Vein endothelial cell (primary cell): ENCODE results near the gene TRMU. TPM values are rescaled to one million over a fixed set of nuclear protein-coding genes. Genes with fewer than 3 reads are reported as not detected.

Experiments used
- total RNA-seq: library from RNA; depleted of rRNA; stranded (reverse); fragments of >200 nt; gene quantifications from 2 replicates; pipeline ENCODE4 v1.2.3, GENCODE V29; 2012

TRMU gene, protein sequence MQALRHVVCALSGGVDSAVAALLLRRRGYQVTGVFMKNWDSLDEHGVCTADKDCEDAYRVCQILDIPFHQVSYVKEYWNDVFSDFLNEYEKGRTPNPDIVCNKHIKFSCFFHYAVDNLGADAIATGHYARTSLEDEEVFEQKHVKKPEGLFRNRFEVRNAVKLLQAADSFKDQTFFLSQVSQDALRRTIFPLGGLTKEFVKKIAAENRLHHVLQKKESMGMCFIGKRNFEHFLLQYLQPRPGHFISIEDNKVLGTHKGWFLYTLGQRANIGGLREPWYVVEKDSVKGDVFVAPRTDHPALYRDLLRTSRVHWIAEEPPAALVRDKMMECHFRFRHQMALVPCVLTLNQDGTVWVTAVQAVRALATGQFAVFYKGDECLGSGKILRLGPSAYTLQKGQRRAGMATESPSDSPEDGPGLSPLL
- total RNA-seq: 28.4 and 29.6 TPM in 2 replicates

DNA sequence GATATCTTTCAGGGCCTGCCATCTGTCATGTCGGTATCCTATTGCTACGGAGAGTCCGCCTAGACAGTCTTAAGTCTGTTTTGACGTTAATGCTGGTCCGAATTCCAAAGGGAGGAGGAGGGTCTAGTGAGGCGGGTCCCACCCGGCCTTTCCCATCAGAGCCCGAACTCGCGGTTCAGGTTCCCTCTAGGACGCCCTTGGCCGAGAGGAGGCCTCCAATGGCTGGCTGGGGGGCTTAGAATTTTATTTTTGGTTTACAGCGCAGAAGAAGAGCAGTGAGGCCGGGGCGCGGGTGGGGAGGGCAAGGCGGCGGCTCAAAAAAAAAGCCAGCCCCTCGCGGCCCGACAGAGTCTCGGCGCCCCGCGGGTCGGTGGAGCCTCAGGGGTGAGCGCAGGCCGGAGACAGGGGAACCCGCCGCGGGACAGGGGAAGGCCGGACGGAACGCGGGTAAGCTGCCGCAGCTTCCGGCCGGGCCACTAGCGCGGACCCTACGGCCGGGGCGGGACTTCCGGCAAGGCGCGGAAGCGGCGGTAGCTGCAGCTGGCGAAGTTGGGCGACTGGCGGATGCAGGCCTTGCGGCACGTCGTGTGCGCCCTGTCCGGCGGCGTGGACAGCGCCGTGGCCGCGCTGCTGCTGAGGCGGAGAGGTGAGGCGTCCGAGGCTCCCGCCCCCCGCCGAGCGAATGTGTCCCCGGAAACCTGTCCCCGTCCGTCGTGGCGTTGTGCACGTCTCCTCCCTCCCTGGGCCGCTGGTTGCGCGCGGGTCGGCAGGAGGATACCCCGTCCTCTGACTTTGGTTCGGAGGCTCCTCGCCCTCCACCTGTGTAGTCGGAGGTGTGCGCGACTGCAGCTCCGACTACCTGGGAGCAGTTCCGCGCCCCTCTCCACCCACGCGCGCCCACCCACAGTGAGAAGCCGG, at the start of gene TRMU:
TRMU (plus strand) TSS at position 514 of the 918 bp plus-strand sequence; CDS start at position 565, 51 bp downstream.

DNA sequence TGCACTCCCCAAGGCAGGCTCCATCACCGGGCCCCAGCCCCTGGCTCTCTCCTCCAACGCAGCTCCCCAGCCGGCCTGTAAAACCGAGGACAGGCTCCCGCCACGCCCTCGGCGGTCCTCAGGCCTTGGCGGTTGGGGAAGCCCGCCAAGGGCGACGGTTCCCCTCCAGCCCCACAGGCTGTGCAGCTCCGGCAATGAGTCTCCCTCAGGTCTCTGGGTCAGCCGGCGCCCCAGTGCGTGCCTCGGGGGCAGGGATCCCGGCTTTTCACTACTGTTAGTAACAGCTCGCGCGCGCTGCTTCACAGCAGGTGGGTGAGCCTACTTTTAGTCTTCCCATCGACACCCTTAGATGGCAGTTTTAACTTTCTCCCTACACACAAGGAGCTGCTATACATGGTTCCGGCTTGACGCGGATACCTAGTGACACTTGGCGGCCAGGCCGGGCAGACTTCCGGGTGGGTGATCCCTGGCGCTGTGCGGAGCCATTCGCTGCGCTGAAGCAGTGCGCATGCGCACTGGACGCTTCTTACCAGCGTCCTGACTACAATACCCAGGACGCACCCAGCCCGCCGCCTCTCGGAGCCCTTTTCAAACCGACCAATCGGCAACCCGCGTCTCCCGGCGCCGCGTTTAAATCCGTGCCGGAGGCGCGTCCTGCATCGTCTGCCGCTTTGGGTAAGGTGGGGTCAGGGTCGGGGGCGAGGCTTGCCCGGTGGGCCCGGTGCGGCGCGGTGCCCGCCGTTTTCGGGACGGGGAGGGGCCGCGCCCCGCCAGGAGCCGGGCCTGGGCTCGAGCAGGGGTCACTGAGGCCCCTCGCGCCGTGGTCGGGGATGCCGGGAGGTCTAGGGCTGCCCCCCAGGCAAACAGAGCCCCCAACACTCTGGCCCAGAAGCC, 39.0 kb upstream of the TRMU start, which contains the start of gene GTSE1:
GTSE1 (plus strand) TSS at position 614 of the 894 bp plus-strand sequence. CDS start 531 bp downstream, outside the sequence.

Other genes starting within 250 kb of the TRMU start
- gene PPARA, start 185.2 kb upstream of the TRMU start, total RNA-seq: 8.2 and 10.7 TPM in 2 replicates
- 10.1 and 11.1 TPM in 2 replicates for gene CDPF1, start 85.4 kb upstream of the TRMU start, total RNA-seq
- gene PKDREJ, start 72.4 kb upstream of the TRMU start, total RNA-seq: not detected in 2 replicates
- gene TTC38, start 67.7 kb upstream of the TRMU start, total RNA-seq: 27.8 and 45.9 TPM in 2 replicates
- gene GTSE1, start 38.8 kb upstream of the TRMU start, total RNA-seq: 8.8 and 15.7 TPM in 2 replicates
- gene CELSR1, start 201.9 kb downstream of the TRMU start, total RNA-seq: 9.8 and 26.1 TPM in 2 replicates